Osteocyte (in vitro differentiated cells): ENCODE data around the gene MYRIP. TPM values are rescaled to one million over a fixed set of nuclear protein-coding genes. Genes with fewer than 3 reads are reported as not detected.

Experiments
- DNase-seq: peaks from one replicate; pipeline ENCODE4 v3.0.0; 2021; ENCODE audit warnings: mixed read lengths; ENCODE audit not compliant: unreplicated experiment; ENCODE audit errors: extremely low spot score
- H3K27ac Mint-ChIP-seq: one replicate; pipeline ENCODE4 v1.8.0; 2021; ENCODE audit warnings: mild to moderate bottlenecking, mixed read lengths; ENCODE audit not compliant: unreplicated experiment
- H3K27me3 Mint-ChIP-seq: one replicate; pipeline ENCODE4 v1.8.0; 2021; ENCODE audit warnings: mixed read lengths; ENCODE audit not compliant: unreplicated experiment
- H3K36me3 Mint-ChIP-seq: one replicate; pipeline ENCODE4 v1.8.0; 2021; ENCODE audit warnings: mixed read lengths; ENCODE audit not compliant: unreplicated experiment
- H3K4me1 Mint-ChIP-seq: one replicate; pipeline ENCODE4 v1.8.0; 2021; ENCODE audit warnings: mixed read lengths; ENCODE audit not compliant: unreplicated experiment
- H3K4me3 Mint-ChIP-seq: one replicate; pipeline ENCODE4 v1.8.0; 2021; ENCODE audit warnings: mild to moderate bottlenecking, moderate library complexity, mixed read lengths; ENCODE audit not compliant: unreplicated experiment
- H3K9me3 Mint-ChIP-seq: one replicate; pipeline ENCODE4 v1.8.0; 2021; ENCODE audit warnings: mixed read lengths; ENCODE audit not compliant: unreplicated experiment
- total RNA-seq: library from RNA; stranded (reverse); gene quantifications from 2 replicates; pipeline ENCODE4 v1.2.1, GENCODE V29; 2021
- TF ChIP-seq, protein P1 (sequence below): fragments of 200-600 bp; sonication (generic); IDR thresholded peaks from 2 replicates; pipeline ENCODE4 v1.5.0; 2021; ENCODE audit warnings: antibody characterized with exemption, mild to moderate bottlenecking, moderate library complexity

MYRIP gene
- total RNA-seq, 1 donor from 2014 or later, result 0.62 TPM

DNA sequence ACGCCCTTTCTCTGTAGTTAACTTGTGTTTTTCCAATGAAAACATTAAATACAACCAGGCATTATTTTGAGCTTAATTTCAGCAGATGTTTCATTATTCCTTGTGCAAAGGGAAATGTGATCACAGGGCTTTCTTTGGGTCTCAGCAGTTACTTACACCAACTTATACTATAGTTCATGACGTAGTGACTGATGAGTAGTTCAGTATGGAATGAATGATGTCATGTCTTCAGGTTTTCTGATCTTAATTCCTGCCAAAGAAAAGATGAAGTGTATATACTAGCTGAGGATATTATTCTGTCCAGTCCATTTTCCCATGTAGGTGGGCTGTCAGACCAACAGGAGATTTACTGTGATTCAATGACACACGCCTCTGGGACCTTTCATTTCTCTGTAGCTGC lies 61.3 kb downstream of the MYRIP start:
- no peak for DNase-seq
- no peaks in the 10 kb centered on the region for H3K4me1 Mint-ChIP-seq
- H3K4me3 Mint-ChIP-seq, result no peak overlapping the region
- H3K27ac Mint-ChIP-seq, result no peak overlapping the region
- TF ChIP-seq, protein P1, sequence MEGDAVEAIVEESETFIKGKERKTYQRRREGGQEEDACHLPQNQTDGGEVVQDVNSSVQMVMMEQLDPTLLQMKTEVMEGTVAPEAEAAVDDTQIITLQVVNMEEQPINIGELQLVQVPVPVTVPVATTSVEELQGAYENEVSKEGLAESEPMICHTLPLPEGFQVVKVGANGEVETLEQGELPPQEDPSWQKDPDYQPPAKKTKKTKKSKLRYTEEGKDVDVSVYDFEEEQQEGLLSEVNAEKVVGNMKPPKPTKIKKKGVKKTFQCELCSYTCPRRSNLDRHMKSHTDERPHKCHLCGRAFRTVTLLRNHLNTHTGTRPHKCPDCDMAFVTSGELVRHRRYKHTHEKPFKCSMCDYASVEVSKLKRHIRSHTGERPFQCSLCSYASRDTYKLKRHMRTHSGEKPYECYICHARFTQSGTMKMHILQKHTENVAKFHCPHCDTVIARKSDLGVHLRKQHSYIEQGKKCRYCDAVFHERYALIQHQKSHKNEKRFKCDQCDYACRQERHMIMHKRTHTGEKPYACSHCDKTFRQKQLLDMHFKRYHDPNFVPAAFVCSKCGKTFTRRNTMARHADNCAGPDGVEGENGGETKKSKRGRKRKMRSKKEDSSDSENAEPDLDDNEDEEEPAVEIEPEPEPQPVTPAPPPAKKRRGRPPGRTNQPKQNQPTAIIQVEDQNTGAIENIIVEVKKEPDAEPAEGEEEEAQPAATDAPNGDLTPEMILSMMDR, result no peak
- H3K9me3 Mint-ChIP-seq, result peaks cover 9% of the 10 kb centered on the region
- no peaks in the 10 kb centered on the region for H3K27me3 Mint-ChIP-seq
- no peaks in the 10 kb centered on the region for H3K36me3 Mint-ChIP-seq

DNA sequence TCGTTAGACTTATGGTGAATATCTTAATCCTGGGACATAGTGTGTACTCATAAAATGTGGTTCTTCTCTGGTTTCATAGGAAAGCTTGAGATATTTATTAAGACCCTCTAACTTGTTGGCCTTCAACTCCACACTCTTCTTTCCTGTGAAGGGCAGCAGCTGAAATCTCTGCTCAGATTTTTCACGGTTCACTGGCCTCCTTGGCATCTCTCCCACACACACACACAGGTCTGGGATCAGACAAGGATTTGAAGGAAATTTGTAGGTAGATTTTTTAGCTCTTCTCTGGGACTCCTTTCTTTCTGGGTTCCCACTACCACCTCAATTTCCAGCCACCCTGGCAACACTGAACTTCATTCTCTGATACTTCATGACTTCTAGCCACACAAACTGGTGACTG lies 70.2 kb downstream of the MYRIP start:
- no peak for DNase-seq
- H3K27me3 Mint-ChIP-seq, result no peaks in the 10 kb centered on the region

DNA sequence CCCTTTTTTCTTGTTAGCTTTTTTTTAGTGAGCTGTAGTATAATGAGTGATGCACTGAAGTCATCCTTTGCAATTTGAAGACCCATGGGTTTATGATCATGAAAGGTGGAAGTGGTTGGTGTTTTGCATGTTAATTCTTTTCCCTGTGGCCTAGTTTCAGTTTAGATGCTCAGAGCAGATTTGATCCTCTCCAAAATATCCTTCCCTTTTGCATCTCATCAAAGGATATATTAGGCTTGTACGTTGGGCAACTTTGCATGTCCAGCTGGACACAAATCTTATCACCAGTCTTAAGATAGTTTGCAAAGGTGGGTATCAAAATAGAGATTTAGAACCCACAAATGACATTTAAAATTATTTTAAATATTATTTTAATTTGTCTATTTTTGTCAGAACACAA lies 72.7 kb downstream of the MYRIP start:
- Mint-ChIP-seq H3K9me3 (peaks cover 4% of the 10 kb centered on the region), H3K4me1 (peaks cover 3% of the 10 kb centered on the region), H3K4me3 (no peak overlapping the region), H3K27me3 (no peaks in the 10 kb centered on the region), H3K36me3 (no peaks in the 10 kb centered on the region), H3K27ac (no peak overlapping the region)
- DNase-seq, result no peak
- TF ChIP-seq, protein P1, result no peak

More for the DNA sequence above, 70.2 kb downstream of the MYRIP start:
- H3K4me3 Mint-ChIP-seq, result no peak overlapping the region
- peaks cover 10% of the 10 kb centered on the region for H3K9me3 Mint-ChIP-seq
- H3K36me3 Mint-ChIP-seq, result no peaks in the 10 kb centered on the region
- H3K4me1 Mint-ChIP-seq, result peaks cover 3% of the 10 kb centered on the region
- TF ChIP-seq, protein P1, result no peak
- no peak overlapping the region for H3K27ac Mint-ChIP-seq

DNA sequence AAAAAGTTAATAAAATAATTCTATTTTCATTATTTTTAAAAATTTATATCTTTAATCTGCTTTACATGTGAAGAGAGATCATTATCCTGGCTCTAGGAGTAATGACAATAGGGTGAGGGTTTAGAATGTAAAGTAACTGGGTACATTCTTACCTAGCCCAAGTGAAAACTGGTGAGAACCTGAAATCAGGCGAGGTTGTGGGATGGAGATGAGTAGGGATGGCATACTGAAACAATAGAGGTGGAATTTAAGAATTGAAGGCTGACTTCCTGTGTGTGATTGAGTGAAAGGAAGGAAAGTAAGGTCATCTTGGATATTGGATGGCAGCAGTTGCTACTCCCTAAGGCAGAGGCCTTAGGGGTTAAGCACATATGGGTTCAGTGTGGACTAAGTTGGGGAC lies 82.7 kb downstream of the MYRIP start:
- Mint-ChIP-seq H3K9me3 (no peaks in the 10 kb centered on the region), H3K4me3 (no peak overlapping the region), H3K27me3 (peaks cover 1% of the 10 kb centered on the region), H3K27ac (no peak overlapping the region), H3K4me1 (no peaks in the 10 kb centered on the region), H3K36me3 (no peaks in the 10 kb centered on the region)
- TF ChIP-seq, protein P1, result no peak
- DNase-seq, result no peak

DNA sequence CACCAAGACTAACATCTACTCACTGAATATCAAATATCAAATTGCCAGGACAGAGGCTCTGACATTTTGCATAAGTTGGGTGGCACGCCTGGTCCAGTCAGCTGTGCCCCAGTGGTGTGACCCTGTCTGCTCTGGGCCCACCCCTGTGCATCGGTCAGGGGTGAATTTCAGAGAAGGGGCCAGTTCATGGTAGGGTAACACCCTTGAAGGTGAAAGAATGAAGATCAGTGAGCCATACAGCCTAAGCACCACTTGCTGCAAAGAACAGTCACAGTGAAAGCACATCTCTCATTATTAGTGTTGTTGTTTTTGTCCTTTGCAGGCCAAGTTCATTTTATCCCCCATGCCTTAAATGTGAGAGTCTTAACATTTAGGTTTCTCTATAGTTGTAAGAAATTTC lies 86.8 kb downstream of the MYRIP start:
- TF ChIP-seq, protein P1, result no peak
- Mint-ChIP-seq H3K9me3 (no peaks in the 10 kb centered on the region), H3K36me3 (no peaks in the 10 kb centered on the region), H3K27ac (no peak overlapping the region), H3K27me3 (peaks cover 1% of the 10 kb centered on the region), H3K4me1 (no peaks in the 10 kb centered on the region), H3K4me3 (no peak overlapping the region)
- no peak for DNase-seq
